ENCODE measurements around the gene LSS.
"Not testable (repeated sequence)": the region's sequence is repeated elsewhere in the genome, so short reads cannot be mapped to it uniquely, and the experiment has no call there.

The LSS gene

GRCh38 chr21:46245213-46245915, 16.8 kb upstream of the LSS start:
- DNase-seq = no peak

- no peak for DNase-seq
Measured at GRCh38 chr21:46244602-46245001, 16.0 kb upstream of the LSS start.

DNA sequence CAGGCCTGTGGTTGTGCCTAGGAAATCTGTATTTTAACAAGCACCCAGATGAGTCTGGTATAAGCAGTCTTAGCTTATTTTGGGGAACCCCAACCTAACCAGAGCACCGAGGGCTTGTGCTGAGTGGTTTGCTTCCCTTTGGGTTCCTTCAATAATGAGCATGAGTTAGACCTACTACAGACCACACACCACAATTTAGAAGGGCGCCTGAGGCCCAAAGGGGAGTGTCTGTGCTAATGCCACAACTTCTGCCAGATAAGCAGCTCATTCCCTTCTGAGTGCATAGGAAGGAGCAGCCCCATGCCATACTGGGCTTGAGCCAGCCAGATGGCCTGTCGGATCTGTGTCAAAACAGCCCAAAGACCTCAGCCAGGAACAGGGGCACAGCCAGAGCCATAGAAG, 15.4 kb upstream of the LSS start:
- no peak for DNase-seq

GRCh38 chr21:46243325-46243724, 14.8 kb upstream of the LSS start:
- DNase-seq = no peak

DNA sequence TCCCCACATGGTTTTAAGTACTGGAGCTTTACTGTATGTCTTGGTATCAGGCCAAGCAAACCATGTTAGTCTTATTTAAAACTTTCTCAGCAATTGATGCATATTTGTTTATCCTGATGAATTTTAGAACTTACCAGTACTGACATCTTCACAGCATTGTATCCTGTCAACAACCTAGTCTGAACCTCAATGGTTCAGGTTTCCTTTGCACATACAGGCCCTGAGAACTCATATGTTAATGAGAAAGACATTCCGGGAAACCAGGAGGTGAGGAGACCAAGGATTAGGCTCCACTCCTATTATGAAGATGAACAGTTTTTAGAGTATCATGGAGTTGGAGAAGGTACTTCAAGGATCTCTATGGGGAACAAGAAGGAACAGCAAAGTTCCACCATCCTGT, 13.0 kb upstream of the LSS start:
- DNase-seq = not testable (repeated sequence)

DNA sequence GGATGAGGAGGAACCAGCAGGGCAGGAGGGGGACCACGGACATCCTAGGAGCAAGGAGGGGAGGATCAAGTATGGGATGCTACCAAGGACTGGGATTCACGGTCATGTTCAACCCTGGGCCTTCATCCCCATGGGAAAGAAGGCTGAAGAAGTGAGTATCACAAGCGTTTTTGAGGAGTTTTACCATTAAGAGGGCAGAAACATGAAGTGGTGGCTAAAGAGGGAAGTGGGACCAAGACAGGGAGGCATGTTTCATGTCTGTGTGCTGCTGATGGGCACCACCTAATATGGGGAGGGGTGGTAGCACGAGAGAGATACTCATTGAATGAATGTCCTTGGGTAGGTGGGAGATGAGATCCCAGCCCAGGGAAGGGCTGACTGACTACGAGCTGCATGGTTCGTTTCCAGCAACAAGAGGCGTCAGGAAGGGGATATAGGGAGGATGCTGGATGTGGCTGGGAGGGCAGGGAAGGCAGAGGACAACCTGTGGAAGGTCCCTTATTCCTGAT, 11.3 kb upstream of the LSS start:
- DNase-seq = no peak

DNA sequence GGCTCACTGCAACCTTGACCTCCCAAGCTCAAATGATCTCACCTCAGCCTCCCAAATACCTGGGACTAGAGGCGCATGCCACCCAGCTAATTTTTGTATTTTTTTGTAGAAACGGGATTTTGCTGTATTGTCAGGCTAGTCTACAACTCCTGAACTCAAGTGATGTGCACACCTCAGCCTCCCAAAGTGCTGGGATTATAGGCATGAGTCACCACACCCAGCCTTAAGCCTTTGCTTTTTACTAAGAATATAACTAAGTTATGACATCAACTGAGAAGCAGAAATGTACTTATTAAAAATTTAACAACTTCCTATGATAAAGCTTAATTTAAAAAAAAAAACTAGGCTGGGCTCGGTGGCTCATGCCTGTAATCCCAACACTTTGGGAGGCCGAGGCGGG, 8.9 kb upstream of the LSS start:
- no peak for DNase-seq

GRCh38 chr21:46234436-46234950, 5.9 kb upstream of the LSS start:
- DNase-seq = no peak

DNA sequence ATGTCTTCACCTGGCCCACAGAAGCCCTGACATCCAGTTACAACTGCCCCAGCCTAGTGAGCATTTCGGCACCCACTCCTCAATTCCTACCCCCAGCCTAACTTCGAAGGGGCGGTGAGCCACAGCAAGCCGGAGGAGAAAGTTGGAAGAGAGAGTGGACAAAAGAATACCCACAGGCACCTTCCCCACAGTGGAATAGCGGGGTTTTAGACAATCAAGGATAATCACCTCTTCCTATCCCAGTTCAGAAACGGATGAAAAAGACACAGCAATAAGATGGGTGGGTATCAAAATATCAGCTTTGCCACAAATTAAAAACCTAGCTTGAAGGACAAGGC, 1.3 kb upstream of the LSS start:
- no peak for DNase-seq

DNA sequence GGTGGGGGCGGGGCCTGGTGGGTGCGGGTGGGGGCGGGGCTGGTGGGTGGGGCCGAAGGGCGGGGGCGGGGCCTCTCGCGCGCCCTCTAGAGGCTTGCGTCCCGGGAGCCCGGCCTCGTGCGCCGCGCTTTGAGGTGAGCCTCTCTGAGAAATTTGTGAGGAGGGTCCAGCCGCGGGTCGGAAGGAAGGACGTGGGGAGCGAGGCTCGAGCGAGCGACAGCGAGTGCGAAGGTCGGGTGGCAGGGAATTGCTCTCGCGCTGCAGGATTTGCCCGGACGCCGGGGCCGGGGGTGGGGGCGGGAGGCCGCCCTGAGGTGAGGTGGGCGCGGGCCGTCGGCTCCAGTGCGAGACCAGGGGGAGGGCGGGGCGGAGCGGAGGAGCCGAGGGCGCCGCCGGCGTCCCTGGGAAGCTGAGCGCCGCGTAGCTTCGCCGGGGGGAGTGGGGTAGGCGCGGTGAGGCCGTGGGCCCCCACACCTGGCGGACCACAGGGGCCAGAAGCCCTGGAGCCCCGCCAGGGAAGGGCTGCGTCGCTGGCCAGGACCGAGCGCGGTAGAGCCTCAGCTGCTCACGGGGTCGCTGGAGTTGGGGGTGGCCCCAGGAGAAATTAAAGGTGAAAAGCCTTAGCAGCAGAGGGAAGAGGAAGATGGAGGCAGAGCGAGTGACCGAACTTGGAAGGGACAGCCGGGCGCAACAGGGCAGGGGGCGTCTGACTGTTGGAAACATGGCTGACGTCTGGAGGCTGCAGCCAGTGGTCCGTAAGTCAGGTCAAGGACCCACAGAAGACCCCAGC, 754 bp upstream of the LSS start:
- peak in 1 of 4 experiments; percentile 84 for DNase-seq

DNA sequence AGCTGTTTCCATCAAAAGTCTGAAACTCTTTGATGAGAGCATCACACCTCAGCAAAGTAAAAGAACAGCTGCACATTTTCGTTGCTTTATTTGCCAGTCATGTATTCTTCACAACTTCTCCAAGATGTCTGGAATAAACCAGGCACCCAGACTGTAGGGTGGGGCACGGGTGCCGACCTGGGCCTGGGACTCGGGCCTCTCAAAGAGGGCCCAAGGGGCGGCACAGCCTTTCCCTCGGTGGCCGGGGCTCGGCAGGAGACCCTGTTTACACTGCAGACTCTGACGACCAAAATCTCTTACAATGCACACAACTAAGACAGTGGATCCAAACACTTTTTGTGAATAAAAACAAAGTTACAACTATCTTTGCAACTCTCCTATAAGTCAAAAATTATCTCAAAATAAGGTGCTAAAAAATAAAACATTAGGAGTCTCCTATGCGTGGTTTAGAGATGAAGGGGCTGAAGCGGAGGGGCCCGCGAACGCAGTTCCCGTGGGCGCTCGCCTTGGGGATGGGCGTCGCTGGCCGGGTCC, 696 bp downstream of the LSS start:
- no peak for DNase-seq

DNA sequence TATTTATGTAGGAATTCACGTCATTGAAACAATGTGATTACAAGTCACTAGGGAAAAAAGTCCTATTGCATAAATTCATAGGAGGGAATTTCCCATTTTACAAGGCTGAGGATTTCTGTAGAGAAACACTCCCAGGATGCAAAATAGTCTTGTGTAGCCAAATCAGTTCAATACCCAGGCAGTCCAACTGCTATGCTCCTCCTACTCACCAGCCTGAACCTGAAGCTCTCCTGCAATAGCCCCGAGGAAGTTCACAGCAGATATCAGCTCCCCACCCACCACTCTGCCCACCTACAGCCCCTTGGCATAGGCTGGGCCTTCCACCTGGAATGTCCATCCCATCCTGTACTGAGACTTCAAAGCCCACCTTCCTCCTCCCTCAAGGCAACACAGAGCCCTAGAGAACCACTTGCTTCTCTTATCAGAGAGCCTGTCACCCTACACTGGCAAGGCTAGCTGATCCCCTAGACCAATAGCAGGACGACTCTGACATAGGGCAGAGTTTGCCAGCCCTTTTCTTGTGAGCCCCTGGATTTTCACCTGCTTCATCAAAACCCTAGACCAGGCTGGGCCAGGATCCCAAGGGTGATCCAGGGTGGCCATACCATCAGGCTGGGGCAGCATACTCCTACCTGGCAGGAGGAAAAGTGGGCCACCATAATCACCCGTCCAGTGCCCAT, 1.5 kb downstream of the LSS start:
- DNase-seq = no peak

DNA sequence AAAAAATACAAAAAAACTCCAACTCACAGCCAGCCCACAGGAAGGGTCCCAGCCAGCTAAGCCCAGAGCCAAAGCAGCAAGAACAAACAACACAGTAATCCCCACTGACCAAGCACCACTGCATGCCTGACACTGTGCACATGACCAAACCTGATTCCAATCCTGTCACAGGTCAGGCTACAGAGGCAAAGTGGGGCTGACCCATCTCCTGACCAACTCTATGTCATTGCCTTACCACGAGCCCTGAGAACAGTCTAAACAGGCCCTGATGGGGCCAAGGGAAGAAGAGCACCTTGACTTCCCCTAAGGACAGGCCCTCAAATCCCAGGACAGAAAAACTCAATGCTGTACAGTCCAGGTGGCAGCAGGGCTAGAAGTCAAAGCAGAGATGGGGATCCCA, 2.4 kb downstream of the LSS start:
- DNase-seq = no peak

- not testable (repeated sequence) for DNase-seq
Measured at GRCh38 chr21:46223661-46224060, 4.9 kb downstream of the LSS start.

DNA sequence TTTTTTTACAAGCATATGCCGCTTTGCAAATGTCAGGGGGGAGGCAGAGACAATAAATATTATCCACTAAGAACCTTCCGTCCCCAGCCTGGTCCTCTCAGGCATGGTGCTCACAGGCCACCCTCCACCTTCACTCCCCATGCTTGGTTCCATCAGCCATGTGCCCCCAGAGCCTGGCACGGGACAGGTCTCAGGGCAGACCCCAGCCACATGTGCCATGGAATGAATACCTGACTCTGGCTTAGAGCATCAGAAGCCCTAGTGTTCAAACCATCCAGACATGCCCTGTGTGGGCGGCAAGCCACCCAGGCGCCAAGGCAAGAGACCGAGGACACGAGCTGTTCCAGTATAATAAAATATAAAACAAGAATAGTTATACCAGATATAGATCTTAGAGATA, 5.4 kb downstream of the LSS start:
- DNase-seq = no peak

- no peak for DNase-seq
Measured at GRCh38 chr21:46222436-46223116, 6.0 kb downstream of the LSS start.

- no peak for DNase-seq
Measured at GRCh38 chr21:46221664-46222435, 6.7 kb downstream of the LSS start.

DNA sequence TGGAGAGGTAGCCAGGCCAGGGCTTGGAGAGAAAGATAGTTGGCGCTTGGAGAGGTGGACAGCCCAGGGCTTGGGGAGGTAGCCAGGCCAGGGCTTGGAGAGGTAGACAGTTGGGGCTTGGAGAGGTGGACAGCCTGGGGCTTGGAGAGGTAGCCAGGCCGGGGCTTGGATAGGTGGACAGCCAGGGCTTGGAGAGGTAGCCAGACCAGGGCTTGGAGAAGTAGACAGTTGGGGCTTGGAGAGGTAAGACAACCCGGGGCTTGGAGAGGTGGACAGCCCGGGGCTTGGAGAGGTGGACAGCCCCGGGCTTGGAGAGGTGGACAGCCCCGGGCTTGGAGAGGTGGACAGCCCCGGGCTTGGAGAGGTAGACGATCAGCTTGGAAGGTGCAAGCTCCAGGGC, 7.7 kb downstream of the LSS start:
- no peak for DNase-seq

GRCh38 chr21:46220275-46220810, 8.2 kb downstream of the LSS start:
- no peak for DNase-seq

GRCh38 chr21:46219591-46220239, 8.9 kb downstream of the LSS start:
- no peak for DNase-seq
